T-helper 1 cell treated with Interleukin-12 subunit alpha and Interleukin-12 subunit beta and Interleukin-4 antibody, amounts not matched to agents 30 ng/mL and 1 ng/mL, for 36 hours (primary cell): ENCODE data around the gene DOCK4. TPM values are rescaled to one million over a fixed set of nuclear protein-coding genes. Genes with fewer than 3 reads are reported as not detected.
"Not testable (repeated sequence)": the region's sequence is repeated elsewhere in the genome, so short reads cannot be mapped to it uniquely, and the experiment has no call there.

Source experiments
- intact Hi-C: fragments of 100-400 bp; cut with micrococcal nuclease; formaldehyde crosslinking; loops from one replicate; pipeline ENCODE4 v1.15.1; 2024
- total RNA-seq: library from RNA; stranded (reverse); gene quantifications from 2 replicates; pipeline ENCODE4 v1.2.3, GENCODE V29; 2022

Gene DOCK4
- total RNA-seq, 1 donor from 2014 or later = 0.27 TPM

GRCh38 chr7:111960984-111961383, 245.2 kb downstream of the DOCK4 start:
- intact Hi-C loops = no loop called here

- intact Hi-C loops = no loop called here
Observed at GRCh38 chr7:111958896-111959295, 247.3 kb downstream of the DOCK4 start.

GRCh38 chr7:111958431-111958830, 247.8 kb downstream of the DOCK4 start:
- intact Hi-C loops = no loop called here

GRCh38 chr7:111955616-111956015, 250.6 kb downstream of the DOCK4 start:
- intact Hi-C loops = no loop called here

- intact Hi-C loops = no loop called here
Observed at GRCh38 chr7:111954474-111955381, 251.5 kb downstream of the DOCK4 start.

GRCh38 chr7:111954056-111954455, 252.1 kb downstream of the DOCK4 start:
- intact Hi-C loops = no loop called here

GRCh38 chr7:111953611-111954010, 252.6 kb downstream of the DOCK4 start:
- intact Hi-C loops = no loop called here

GRCh38 chr7:111952783-111953182, 253.4 kb downstream of the DOCK4 start:
- intact Hi-C loops = no loop called here

- intact Hi-C loops = no loop called here
Observed at GRCh38 chr7:111951052-111951451, 255.1 kb downstream of the DOCK4 start.

- intact Hi-C loops = no loop called here
Observed at GRCh38 chr7:111942450-111943081, 263.6 kb downstream of the DOCK4 start.

- intact Hi-C loops = no loop called here
Observed at GRCh38 chr7:111937163-111937562, 269.0 kb downstream of the DOCK4 start.

- intact Hi-C loops = no loop called here
Observed at GRCh38 chr7:111933609-111934008, 272.6 kb downstream of the DOCK4 start.

GRCh38 chr7:111931958-111932357, 274.2 kb downstream of the DOCK4 start:
- intact Hi-C loops = no loop called here

GRCh38 chr7:111931016-111931517, 275.1 kb downstream of the DOCK4 start:
- intact Hi-C loops = no loop called here

- intact Hi-C loops = no loop called here
Observed at GRCh38 chr7:111929264-111929663, 276.9 kb downstream of the DOCK4 start.

GRCh38 chr7:111927353-111928019, 278.7 kb downstream of the DOCK4 start:
- intact Hi-C loops = no loop called here

- intact Hi-C loops = no loop called here
Observed at GRCh38 chr7:111920329-111920728, 285.9 kb downstream of the DOCK4 start.

GRCh38 chr7:111919631-111920179, 286.5 kb downstream of the DOCK4 start:
- intact Hi-C loops = no loop called here

- intact Hi-C loops = no loop called here
Observed at GRCh38 chr7:111919164-111919563, 287.0 kb downstream of the DOCK4 start.

GRCh38 chr7:111918461-111918860, 287.7 kb downstream of the DOCK4 start:
- intact Hi-C loops = no loop called here

- intact Hi-C loops = not testable (repeated sequence)
Observed at GRCh38 chr7:111917404-111917803, 288.8 kb downstream of the DOCK4 start.

GRCh38 chr7:111914291-111914690, 291.9 kb downstream of the DOCK4 start:
- intact Hi-C loops = no loop called here
